Purkinje cell (primary cell): Measurements from ENCODE around the gene NME3. TPM values are rescaled to one million over a fixed set of nuclear protein-coding genes. Genes with fewer than 3 reads are reported as not detected.

Source experiments
- polyA plus RNA-seq: library from polyadenylated mRNA; unstranded; fragments of >200 nt; fragmentation: Nextera tagmentation; gene quantifications from 2 replicates; pipeline ENCODE4 v1.2.1, GENCODE V29; 2014

The NME3 gene
- polyA plus RNA-seq = 23.9 and 25.4 TPM in 2 replicates

DNA sequence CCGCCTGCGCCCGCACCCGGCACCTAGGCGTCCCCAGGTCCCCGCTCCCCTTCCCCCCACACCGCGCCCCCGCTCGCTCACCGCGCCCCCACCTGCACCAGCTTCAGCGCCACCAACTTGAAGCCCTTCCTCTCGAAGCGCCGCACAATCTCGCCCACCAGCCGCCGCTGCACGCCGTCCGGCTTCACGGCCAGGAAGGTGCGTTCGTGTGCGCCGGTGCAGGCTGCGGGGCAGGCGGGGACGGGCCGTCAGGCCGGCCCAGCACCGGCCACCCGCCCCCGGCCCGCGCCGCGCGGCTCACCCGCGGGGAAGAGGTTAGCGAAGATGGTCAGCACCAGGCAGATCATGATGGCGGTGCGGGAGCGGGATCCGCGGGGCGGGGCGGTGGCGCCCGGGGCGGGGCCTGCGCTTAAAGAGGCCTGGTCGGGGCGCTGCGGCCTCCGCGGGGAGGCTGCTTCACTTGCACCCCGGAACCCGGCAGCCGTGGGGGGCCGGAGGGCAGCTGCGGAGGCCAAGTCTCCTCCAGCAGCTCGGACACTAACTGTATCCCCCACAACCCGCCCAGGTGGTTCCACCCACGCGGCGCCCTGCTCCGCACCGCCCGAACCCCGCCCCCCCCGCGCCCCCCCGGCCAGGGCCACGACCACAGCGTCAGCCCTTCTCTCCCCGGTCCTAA, at the start of gene NME3:
Gene NME3, minus strand, starts transcription at position 356 of the 676 bp plus-strand sequence. Its CDS starts 9 bp downstream, at position 347.

GRCh38 chr16:1793578-1794220, 22.4 kb upstream of the NME3 start, which contains the start of gene IGFALS:
Gene IGFALS, minus strand, starts transcription at chr16:1793705. Its CDS starts 53 bp downstream, at chr16:1793652.

DNA sequence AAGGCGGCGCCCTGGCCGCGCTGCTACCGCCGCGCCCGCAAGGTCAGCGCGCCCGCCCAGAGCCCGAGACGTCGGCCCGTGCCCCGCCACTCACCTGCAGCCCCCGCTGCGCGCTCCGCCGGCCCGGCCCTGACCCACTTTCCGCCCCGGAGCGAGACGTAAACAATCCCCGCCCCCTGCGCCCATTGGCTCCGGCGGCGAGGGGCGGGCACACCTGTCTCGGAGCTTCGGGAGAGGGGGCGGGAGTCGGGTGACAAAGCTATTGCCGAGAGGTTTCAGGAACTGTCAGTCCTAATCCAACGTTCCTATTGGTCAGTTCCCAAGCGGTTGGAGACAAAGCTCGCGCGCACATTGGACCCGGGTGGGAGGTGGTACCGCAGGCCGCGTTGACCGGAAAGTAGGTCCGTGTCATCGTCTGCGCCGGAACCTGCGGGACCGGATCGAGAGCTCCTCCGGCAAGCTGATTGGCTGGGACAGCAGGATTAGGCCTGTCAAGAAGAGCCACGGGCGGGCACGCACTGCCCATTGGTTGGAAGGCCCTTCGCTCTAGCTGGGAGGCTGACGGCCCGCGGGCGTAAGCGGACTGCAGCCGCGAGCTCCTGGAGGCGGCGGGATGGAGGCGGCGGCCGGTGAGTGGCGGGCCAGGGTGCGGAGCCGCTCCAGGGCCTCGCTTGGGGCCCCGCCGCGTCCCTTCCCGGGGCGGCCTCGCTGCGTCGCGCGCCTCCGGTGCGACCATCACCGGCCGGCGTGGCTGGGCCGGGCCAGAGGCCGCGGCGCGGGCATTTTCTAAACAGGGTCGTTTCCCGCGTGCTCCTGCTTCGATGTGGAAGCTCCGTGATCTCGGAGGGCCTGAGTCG, 11.3 kb upstream of the NME3 start, which contains the start of the genes NUBP2 and SPSB3:
Gene NUBP2, plus strand, starts transcription at position 553 of the 857 bp plus-strand sequence. Its CDS starts 61 bp downstream, at position 614.
Gene SPSB3, minus strand, starts transcription at position 164 of the 857 bp plus-strand sequence. CDS start 1,088 bp downstream, outside the sequence.

GRCh38 chr16:1772908-1773702, 1.8 kb upstream of the NME3 start, which contains the start of gene MRPS34:
Gene MRPS34, minus strand, starts transcription at chr16:1773134. Its CDS starts 15 bp downstream, at chr16:1773119.

DNA sequence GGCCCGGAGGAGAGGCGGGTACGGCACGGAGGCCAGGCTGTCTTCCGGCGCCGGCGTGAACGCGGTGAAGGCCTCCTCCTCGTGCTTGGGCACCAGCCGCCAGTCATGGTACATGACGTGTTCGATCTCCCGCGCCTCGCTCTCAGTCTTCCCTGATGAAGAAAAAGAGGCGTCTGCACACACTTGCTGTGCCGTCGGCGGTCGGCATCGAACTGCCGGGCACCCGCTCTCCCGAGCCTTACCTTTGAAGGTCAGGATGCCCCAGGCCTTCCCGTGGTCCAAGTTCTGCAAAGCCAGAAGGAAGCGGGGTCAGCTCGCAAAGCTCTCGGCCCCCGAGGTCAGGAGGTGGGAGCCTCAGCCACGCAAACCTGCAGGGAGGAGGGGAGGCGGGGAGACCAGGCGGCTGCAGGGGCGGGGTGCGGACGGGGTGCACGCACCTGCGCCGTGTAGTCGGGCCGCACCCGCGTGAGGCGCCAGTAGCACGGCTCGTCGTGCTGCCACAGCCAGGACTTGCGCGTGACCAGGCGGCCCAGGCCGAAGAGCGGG, 1.1 kb upstream of the NME3 start, which contains the start of gene EME2:
Gene EME2, plus strand, starts transcription at position 449 of the 546 bp plus-strand sequence. CDS start 418 bp downstream, outside the sequence.

Other genes with a start within 250 kb of the NME3 start
- gene TMEM204, start 237.9 kb downstream of the NME3 start, polyA plus RNA-seq = not detected in 2 replicates
- 0.13 and 0.50 TPM in 2 replicates for gene IFT140, start 159.5 kb downstream of the NME3 start, polyA plus RNA-seq
- 0.43 and 1.4 TPM in 2 replicates for gene CRAMP1, start 159.2 kb downstream of the NME3 start, polyA plus RNA-seq
- 1.5 and 3.5 TPM in 2 replicates for gene JPT2, start 93.3 kb downstream of the NME3 start, polyA plus RNA-seq
- 0.57 and 0.75 TPM in 2 replicates for gene MAPK8IP3, start 65.3 kb downstream of the NME3 start, polyA plus RNA-seq
- gene EME2, start 1.3 kb upstream of the NME3 start, polyA plus RNA-seq = not detected in 2 replicates
- gene MRPS34, start 1.6 kb upstream of the NME3 start, polyA plus RNA-seq = 18.2 and 21.2 TPM in 2 replicates
- 1.1 and 4.5 TPM in 2 replicates for gene SPSB3, start 11.0 kb upstream of the NME3 start, polyA plus RNA-seq
- 5.2 and 6.6 TPM in 2 replicates for gene NUBP2, start 11.4 kb upstream of the NME3 start, polyA plus RNA-seq
- gene IGFALS, start 22.2 kb upstream of the NME3 start, polyA plus RNA-seq = not detected in 2 replicates
- gene HAGH, start 55.3 kb upstream of the NME3 start, polyA plus RNA-seq = 42.1 and 49.0 TPM in 2 replicates
- gene FAHD1, start 55.7 kb upstream of the NME3 start, polyA plus RNA-seq = 18.6 and 20.8 TPM in 2 replicates
- not detected in 2 replicates for gene MEIOB, start 100.6 kb upstream of the NME3 start, polyA plus RNA-seq
- not detected in 2 replicates for gene HS3ST6, start 146.9 kb upstream of the NME3 start, polyA plus RNA-seq
- 0.78 and 0.87 TPM in 2 replicates for gene MSRB1, start 171.7 kb upstream of the NME3 start, polyA plus RNA-seq
- gene RPL3L, start 183.1 kb upstream of the NME3 start, polyA plus RNA-seq = not detected in 2 replicates
- 199 and 231 TPM in 2 replicates for gene NDUFB10, start 188.0 kb upstream of the NME3 start, polyA plus RNA-seq
- 110 and 121 TPM in 2 replicates for gene RPS2, start 193.3 kb upstream of the NME3 start, polyA plus RNA-seq
- gene RNF151, start 195.3 kb upstream of the NME3 start, polyA plus RNA-seq = not detected in 2 replicates
- 1.8 and 5.1 TPM in 2 replicates for gene TBL3, start 200.5 kb upstream of the NME3 start, polyA plus RNA-seq
- not detected in 2 replicates for gene NOXO1, start 209.9 kb upstream of the NME3 start, polyA plus RNA-seq
- gene GFER, start 212.7 kb upstream of the NME3 start, polyA plus RNA-seq = 1.4 and 2.1 TPM in 2 replicates
- 80.6 and 82.4 TPM in 2 replicates for gene SYNGR3, start 218.4 kb upstream of the NME3 start, polyA plus RNA-seq
- 0.11 and 0.16 TPM in 2 replicates for gene ZNF598, start 238.3 kb upstream of the NME3 start, polyA plus RNA-seq
- gene NPW, start 248.2 kb upstream of the NME3 start, polyA plus RNA-seq = not detected in 2 replicates